ENCODE measurements around the gene F10. TPM values are rescaled to one million over a fixed set of nuclear protein-coding genes. Genes with fewer than 3 reads are reported as not detected.

Gene F10
- total RNA-seq, 1 donor from 2014 or later, result 21.4 TPM

- no peak for DNase-seq
Measured at GRCh38 chr13:113171250-113172125, 48.9 kb downstream of the F10 start.

DNA sequence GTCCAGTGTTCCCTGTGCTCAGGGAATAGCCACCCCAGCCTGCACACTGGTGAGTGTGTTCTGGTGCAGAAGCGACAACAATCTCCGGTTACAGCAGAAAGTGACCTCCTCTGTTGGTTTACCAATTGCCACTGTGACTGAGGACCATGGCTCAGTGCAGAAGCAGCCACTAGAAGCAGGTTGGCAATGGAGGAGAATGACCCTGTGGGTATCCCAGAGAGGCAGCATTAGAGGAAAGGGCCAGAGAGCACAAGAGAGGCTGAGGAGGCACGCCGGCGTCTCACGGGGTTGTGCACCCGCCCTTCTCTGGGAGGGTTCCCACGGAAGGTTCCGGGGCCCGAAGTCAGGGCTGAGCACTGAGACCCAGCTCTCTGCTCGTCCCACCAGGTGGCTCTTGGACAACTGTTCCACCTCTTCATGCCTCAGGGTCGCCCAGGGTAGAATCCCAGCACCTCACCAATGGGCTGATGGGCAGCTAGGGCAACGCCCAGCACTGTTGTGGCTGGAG, 49.9 kb downstream of the F10 start:
- no peak for DNase-seq

GRCh38 chr13:113176280-113176679, 53.7 kb downstream of the F10 start:
- no peak for DNase-seq

GRCh38 chr13:113176822-113177221, 54.2 kb downstream of the F10 start:
- no peak for DNase-seq

DNA sequence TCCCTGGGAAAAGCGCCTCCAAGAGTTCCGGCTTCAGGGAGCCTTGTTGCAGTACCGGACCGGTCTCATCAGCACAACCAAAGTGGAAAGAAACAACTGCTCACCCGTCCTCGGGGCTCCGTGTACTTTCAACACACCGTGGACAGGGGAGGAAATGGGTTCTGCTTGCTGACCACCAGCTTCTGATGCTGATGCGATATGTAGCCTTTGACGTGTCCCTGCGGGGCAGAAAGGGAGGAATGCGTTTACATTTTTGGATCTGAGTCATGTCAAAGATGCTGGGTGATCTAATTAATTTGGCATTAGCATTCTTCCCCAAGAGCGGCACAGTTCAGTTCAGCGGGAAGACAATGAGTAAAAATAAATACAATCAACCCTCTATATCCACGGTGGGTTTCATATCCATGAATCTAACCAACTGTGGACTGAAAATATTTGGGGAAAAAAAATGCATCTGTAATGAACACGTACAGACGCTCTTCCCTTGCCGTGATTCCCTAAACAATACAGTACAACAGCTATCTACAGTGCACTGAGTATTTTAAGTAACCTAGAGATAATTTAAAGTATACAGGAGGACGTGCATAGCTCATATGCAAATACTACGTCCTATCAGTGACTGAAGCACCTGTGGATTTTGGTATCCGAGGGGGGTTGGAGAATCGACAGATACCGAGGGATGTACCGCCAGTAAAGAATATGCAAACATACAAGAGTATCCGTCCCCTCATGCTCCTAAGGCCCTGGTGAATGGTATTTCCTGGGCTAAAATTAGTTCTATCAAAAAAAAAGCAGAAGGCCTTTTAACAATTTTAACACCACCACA, 55.7 kb downstream of the F10 start:
- DNase-seq, result no peak

- no peak for DNase-seq
Measured at GRCh38 chr13:113178896-113179167, 56.2 kb downstream of the F10 start.

GRCh38 chr13:113179374-113180230, 57.0 kb downstream of the F10 start:
- no peak for DNase-seq

- no peak for DNase-seq
Measured at GRCh38 chr13:113182046-113182445, 59.4 kb downstream of the F10 start.

DNA sequence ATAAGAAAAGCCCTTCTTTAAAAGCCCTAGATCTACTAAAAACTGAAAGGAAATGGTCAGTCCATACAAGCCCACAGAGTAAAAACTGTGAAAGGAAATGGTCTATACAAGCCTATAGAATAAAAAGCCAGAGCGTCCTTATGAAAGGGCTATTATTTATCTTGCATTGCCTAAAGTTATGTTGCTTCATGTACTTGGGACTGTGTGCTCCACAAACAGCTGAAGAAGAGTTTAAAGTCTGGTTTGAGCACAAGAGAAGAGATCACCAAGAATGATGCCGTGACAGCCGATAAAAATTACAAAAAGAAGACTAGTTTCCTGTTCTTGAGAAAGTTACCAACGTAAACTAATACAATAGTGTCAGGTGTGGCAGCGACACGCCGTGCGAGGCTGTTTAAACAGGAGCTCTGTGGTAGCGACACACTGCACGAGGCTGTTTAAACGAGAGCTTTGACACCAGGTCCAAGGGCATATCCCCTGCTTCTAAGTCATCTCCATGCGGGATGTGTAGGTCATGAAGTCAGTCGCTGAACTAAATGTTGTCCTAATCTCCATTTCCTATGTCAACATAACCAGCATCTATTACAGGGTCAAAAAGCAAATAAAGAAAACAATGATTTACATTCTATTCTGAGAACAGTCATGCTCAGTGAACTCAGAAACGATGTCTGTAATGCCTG, 61.0 kb downstream of the F10 start:
- no peak for DNase-seq

DNA sequence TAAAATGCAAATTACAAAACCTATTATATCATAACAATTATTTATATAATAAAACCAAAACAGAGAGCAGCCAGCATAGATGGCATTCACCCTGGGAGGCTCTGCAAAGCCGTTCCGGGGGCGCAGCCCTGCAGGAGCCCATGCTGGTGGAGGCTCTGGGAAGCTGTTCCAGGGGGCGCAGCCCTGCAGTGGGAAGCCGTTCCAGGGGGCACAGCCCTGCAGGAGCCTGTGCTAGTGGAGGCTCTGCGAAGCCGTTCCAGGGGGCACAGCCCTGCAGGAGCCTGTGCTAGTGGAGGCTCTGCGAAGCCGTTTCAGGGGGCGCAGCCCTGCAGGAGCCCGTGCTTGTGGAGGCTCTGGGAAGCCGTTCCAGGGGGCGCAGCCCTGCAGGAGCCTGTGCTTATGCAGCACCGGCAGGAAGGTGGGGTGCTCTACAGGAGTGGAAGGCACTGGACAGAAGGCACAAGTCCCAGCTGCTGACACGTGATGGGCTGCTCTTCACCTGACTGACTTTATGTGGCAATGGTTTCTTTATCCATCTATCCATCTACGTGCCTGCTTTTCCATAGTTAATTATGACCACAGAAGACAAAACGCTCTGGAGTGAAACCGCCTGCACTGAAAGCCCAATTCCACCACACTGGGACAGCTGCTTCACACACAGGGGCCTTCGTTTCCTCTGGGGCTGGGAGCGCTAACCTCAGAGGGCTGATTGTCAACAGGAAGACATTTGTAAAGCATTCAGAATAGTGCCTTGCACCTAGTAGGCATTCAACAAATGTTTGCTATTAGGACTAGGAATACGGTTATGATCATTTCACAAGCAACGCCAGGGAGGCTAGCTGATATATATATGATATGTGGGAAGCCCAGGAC, 62.2 kb downstream of the F10 start:
- DNase-seq, result no peak

GRCh38 chr13:113186061-113186900, 63.7 kb downstream of the F10 start:
- DNase-seq, result no peak

- DNase-seq, result no peak
Measured at GRCh38 chr13:113187263-113187669, 64.7 kb downstream of the F10 start.

- DNase-seq, result no peak
Measured at GRCh38 chr13:113187883-113188665, 65.5 kb downstream of the F10 start.

- no peak for DNase-seq
Measured at GRCh38 chr13:113190181-113190580, 67.6 kb downstream of the F10 start.

- no peak for DNase-seq
Measured at GRCh38 chr13:113192279-113192678, 69.7 kb downstream of the F10 start.

GRCh38 chr13:113192902-113193301, 70.3 kb downstream of the F10 start:
- DNase-seq, result no peak

GRCh38 chr13:113195360-113195759, 72.8 kb downstream of the F10 start:
- no peak for DNase-seq

DNA sequence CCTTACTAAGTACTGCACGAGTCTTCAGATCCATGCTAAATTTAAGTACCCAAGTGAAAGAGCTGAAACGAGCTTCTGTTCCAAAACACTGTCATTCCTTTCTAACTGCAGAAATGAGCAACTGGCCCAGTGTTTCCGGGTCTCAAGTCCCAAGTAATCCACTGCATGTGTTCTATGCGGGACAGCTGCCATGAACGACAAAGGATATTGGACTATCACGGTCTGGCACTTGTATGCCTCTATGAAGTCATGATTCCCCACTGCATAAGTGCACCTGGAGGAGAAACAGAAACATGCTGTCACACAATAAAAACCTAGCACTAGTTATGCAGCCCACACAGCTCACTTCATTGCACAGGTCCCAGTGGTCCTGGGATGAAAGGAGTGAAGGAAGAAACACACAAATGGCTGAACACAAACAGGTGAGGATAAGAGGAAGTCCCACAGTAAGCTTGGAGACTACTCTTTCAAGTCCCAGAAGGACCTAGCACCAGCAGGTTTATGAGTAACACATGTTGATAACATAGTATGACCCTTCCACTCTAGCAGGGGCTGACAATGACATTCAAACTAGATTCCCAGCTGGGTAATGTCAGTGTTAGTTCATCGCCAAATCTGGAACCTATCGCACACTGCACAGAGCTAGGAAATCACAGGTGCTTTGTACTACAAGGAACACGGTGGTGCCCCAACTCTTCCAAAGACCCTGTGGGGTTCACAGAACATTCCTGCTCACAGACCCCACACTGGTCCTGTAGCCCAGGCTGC, 74.6 kb downstream of the F10 start:
- DNase-seq, result peak; percentile 79

Measured in tongue (tissue), 2 donors.